COLO668 (cell line): ENCODE results near the gene ARHGEF26.

Experiments
- DNase-seq: peaks from one replicate; lab custom pipeline; 2025; ENCODE audit not compliant: unreplicated experiment; lab: John Stamatoyannopoulos, UW

Gene ARHGEF26

GRCh38 chr3:154152741-154153140 lies 31.6 kb downstream of the ARHGEF26 start:
- no peak for DNase-seq

GRCh38 chr3:154156530-154156929 lies 35.3 kb downstream of the ARHGEF26 start:
- DNase-seq: no peak

- DNase-seq: no peak
These were observed 40.6 kb downstream of the ARHGEF26 start for GRCh38 chr3:154161806-154162205.

GRCh38 chr3:154164387-154164786 lies 43.2 kb downstream of the ARHGEF26 start:
- no peak for DNase-seq

- DNase-seq: no peak
These were observed 48.0 kb downstream of the ARHGEF26 start for GRCh38 chr3:154168998-154169795.

GRCh38 chr3:154169796-154170110 lies 48.6 kb downstream of the ARHGEF26 start:
- DNase-seq: no peak

GRCh38 chr3:154170300-154170699 lies 49.1 kb downstream of the ARHGEF26 start:
- no peak for DNase-seq

- no peak for DNase-seq
These were observed 53.9 kb downstream of the ARHGEF26 start for GRCh38 chr3:154175041-154175440.

- no peak for DNase-seq
These were observed 54.8 kb downstream of the ARHGEF26 start for GRCh38 chr3:154176036-154176435.

GRCh38 chr3:154177406-154177805 lies 56.2 kb downstream of the ARHGEF26 start:
- DNase-seq: no peak

GRCh38 chr3:154178172-154178571 lies 57.0 kb downstream of the ARHGEF26 start:
- no peak for DNase-seq

GRCh38 chr3:154180836-154181691 lies 59.9 kb downstream of the ARHGEF26 start:
- peak; percentile 6 for DNase-seq

- DNase-seq: peak; percentile 7
These were observed 61.2 kb downstream of the ARHGEF26 start for GRCh38 chr3:154182322-154182922.

- no peak for DNase-seq
These were observed 61.8 kb downstream of the ARHGEF26 start for GRCh38 chr3:154182975-154183374.

GRCh38 chr3:154184582-154184981 lies 63.4 kb downstream of the ARHGEF26 start:
- DNase-seq: no peak

- no peak for DNase-seq
These were observed 67.2 kb downstream of the ARHGEF26 start for GRCh38 chr3:154188437-154188836.

- DNase-seq: no peak
These were observed 67.7 kb downstream of the ARHGEF26 start for GRCh38 chr3:154188846-154189245.

GRCh38 chr3:154191520-154191919 lies 70.3 kb downstream of the ARHGEF26 start:
- DNase-seq: no peak

- no peak for DNase-seq
These were observed 71.0 kb downstream of the ARHGEF26 start for GRCh38 chr3:154192225-154192624.

- no peak for DNase-seq
These were observed 71.9 kb downstream of the ARHGEF26 start for GRCh38 chr3:154193000-154193615.

- DNase-seq: no peak
These were observed 73.7 kb downstream of the ARHGEF26 start for GRCh38 chr3:154194877-154195276.
